Choroid plexus epithelial cell (primary cell): ENCODE results near the gene B3GALT2.

Experiments
- DNase-seq: peaks from one replicate; pipeline ENCODE4 v3.0.0-alpha.2; 2010; ENCODE audit warnings: low read depth
- H3K4me3 ChIP-seq: 2 replicates; pipeline ENCODE4 v1.5.1; 2011; ENCODE audit warnings: low read depth, mild to moderate bottlenecking, control low read depth, low read length, moderate library complexity
- TF ChIP-seq, protein P1 (sequence below): conservative IDR thresholded peaks from 2 replicates; pipeline ENCODE4 v1.5.1; 2011; ENCODE audit warnings: low read depth, mild to moderate bottlenecking, control low read depth, inconsistent platforms, low read length, moderate library complexity

B3GALT2 gene

DNA sequence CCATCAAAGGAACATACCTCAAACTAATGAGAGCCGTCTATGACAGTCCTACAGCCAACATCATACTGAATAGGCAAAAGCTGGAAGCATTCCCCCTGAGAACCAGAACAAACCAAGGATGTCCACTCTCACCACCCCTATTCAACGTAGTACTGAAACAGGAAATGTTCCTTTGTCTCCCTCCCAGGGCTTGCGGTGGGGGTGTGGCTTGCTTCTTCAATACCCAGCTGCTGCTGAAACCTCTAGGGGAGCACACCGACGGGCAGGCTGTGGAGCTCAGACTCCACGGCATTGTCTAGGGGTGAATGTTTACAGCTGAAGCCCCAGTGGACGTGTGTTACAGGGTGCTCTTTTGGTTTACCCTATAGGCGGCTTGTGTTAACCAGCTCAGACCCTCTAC lies 30.5 kb upstream of the B3GALT2 start:
- DNase-seq, result no peak
- no peak overlapping the region for H3K4me3 ChIP-seq
- TF ChIP-seq, protein P1, sequence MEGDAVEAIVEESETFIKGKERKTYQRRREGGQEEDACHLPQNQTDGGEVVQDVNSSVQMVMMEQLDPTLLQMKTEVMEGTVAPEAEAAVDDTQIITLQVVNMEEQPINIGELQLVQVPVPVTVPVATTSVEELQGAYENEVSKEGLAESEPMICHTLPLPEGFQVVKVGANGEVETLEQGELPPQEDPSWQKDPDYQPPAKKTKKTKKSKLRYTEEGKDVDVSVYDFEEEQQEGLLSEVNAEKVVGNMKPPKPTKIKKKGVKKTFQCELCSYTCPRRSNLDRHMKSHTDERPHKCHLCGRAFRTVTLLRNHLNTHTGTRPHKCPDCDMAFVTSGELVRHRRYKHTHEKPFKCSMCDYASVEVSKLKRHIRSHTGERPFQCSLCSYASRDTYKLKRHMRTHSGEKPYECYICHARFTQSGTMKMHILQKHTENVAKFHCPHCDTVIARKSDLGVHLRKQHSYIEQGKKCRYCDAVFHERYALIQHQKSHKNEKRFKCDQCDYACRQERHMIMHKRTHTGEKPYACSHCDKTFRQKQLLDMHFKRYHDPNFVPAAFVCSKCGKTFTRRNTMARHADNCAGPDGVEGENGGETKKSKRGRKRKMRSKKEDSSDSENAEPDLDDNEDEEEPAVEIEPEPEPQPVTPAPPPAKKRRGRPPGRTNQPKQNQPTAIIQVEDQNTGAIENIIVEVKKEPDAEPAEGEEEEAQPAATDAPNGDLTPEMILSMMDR, result no peak

DNA sequence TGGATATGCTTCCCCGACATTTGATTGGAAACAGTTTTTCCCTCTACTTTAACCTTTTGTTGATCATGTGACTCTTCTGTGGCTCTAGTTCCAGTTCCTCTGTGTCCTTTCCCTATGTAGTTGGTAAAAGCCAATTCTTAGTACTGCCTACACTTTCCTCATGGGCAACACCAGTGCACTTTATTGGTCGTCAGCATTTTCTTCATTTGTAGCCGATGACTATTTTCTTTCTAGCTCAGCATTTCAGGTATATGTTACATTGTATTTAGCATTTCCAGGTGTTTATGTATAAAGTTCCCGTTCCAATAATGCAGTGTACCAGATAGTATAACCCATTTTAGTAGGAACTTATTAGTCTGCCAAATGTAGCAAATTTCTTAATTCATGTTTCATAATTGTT lies 27.6 kb upstream of the B3GALT2 start:
- H3K4me3 ChIP-seq, result no peak overlapping the region
- TF ChIP-seq, protein P1, result no peak
- no peak for DNase-seq

DNA sequence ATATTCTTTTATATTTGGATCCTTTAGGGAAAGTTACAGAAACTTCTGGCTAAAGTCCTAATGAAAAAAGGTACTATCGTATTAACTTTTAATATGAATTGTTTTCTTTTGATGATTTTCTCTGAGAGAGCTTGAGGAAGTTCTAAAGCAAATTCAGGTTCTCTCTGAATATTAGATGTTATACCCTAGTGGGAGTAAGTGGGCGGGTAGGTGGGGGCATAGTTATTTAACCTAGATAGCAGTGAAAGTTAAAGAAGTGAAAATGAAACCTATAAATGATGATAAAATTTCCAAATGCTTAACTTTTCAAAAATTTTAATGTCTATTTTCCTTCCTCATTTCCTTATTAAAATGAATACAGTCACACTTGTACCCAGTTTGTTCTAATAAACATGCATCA lies 26.2 kb upstream of the B3GALT2 start:
- TF ChIP-seq, protein P1, result no peak
- H3K4me3 ChIP-seq, result no peak overlapping the region
- DNase-seq, result no peak

DNA sequence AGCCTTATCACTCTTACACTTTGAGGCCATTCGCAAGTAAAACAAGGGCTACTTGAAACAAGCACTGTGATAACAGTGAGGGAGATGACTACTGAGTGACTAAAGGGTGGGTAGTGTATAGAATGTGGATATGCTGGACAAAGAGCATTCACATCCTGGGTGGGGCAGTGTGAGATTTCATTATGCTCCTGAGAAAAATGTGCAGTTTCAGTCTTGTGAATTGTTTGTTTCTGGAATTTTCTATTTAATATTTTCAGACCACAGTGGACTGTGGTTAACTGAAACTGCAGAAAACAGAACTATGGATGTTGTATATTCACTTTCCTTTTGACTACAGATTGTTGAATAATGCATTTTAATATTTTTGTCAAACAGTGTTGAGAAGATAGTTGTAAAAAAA lies 25.1 kb upstream of the B3GALT2 start:
- DNase-seq, result peak; percentile 85
- H3K4me3 ChIP-seq, result no peak overlapping the region
- TF ChIP-seq, protein P1, result no peak

DNA sequence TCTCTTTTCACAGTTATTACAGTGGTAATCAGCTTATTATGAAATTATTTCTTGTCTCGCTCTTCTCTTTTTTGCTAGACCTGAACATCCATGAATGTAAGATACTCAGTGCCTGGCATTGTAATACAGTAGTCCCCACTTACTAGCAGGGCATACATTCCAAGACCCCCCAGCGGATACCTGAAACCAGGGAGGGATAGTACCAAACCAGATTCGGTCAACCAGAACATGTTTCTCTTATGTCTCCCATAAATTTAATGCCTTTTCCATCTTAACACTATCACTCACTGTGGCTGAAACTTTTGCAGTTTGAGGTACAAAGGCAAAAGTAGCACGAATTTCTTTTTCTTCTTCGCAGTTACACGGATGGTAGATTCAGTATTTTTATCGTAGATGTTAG lies 24.6 kb upstream of the B3GALT2 start:
- TF ChIP-seq, protein P1, result no peak
- no peak overlapping the region for H3K4me3 ChIP-seq
- DNase-seq, result no peak

DNA sequence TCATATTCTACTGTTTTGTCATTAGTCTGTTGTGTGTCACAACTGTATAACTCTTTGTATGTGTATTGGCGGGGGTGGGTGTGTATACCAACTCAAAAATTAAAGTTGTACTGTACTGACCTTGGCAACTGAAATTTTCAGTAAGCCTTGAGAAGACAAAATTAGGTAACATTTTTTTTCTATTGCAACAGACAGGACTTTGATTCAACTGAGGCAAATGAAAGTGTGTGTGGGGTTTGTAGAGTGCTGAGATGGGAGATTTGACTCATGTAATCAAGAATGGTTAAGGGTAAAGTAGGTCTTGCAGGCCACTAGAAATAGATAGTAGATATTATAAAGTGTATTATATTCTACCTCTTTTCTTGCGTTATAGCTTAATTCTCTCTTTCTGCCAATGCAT lies 14.6 kb upstream of the B3GALT2 start:
- TF ChIP-seq, protein P1, result no peak
- no peak for DNase-seq
- H3K4me3 ChIP-seq, result no peak overlapping the region

DNA sequence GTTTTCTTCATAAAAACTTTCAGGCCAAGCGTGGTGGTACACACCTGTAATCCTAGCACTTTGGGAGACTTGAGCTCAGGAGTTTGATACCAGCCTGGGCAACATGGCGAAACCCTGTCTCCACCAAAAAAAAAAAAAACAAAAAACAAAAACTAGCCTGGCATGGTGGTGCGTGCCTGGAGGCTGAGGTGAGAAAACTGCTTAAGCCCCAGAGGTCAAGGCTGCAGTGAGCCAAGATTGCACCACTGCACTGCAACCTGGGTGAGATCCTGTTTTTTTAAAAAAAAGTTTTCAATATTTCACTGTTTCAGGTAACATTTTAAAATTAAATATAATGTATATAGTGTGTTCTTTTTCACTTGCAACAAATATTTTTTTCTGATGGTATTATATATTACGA lies 13.5 kb upstream of the B3GALT2 start:
- H3K4me3 ChIP-seq, result no peak overlapping the region
- no peak for DNase-seq
- TF ChIP-seq, protein P1, result no peak
